ENCODE measurements around the gene C19orf44.

DNA sequence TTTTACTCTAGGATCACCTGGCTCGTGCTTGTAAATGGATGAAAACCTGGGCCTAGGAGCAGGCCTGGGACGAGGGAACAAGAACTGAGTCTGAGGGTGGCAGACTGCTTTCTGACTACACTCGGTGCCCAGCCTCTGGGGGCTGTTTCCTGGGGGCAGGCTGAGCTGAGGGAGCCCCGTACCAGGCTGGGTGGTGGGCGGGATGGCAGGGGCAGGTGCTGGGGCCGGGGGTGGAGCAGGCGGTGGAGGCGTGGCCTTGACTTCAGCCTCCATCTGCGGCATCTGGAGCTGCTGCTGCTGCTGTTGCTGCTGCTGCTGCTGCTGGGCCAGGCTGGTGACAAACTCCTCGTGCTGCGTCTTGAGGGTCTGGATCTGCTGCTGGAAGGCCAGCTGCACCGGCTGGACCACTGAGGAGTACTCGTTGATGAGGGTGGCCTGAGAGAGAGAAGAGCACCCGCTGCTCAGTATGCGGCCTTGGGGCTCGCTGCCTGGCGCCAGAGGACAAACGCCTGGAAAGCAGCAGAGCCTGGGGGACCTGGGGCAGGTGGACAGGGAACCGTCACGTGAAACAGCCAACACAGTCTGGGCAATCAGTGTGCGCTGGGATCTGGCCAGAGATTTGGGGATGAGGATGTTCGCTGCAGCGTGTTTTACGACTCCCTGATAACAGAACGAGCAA lies 33.4 kb downstream of the C19orf44 start:
- TF ChIP-seq, protein P1, sequence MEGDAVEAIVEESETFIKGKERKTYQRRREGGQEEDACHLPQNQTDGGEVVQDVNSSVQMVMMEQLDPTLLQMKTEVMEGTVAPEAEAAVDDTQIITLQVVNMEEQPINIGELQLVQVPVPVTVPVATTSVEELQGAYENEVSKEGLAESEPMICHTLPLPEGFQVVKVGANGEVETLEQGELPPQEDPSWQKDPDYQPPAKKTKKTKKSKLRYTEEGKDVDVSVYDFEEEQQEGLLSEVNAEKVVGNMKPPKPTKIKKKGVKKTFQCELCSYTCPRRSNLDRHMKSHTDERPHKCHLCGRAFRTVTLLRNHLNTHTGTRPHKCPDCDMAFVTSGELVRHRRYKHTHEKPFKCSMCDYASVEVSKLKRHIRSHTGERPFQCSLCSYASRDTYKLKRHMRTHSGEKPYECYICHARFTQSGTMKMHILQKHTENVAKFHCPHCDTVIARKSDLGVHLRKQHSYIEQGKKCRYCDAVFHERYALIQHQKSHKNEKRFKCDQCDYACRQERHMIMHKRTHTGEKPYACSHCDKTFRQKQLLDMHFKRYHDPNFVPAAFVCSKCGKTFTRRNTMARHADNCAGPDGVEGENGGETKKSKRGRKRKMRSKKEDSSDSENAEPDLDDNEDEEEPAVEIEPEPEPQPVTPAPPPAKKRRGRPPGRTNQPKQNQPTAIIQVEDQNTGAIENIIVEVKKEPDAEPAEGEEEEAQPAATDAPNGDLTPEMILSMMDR (optimal IDR thresholded peaks at IDR 0.05 in 1 of 3, IDR thresholded peaks at IDR 0.05 in 1 of 3, conservative IDR thresholded peaks at IDR 0.05 in 1 of 3; ENCODE audit: extremely low read depth in 1 of 3, insufficient read depth in 2 of 3, low read length in 3 of 3) = no peak
- no peak for TF ChIP-seq EZH2 (IDR thresholded peaks at IDR 0.05; ENCODE audit: low read length)
